Adrenal gland (tissue), 12 donors: ENCODE data around the gene ELF5. TPM values are rescaled to one million over a fixed set of nuclear protein-coding genes. Genes with fewer than 3 reads are reported as not detected.

Experiments
- DNase-seq, 7 donors: peaks; one replicate each; pipeline ENCODE4 v3.0.0-alpha.2; 2019 to 2020
- H3K27ac ChIP-seq, 5 donors: fragments of 200-600 bp; sonication (generic) in 4 of 5; 1 replicate in 3 of 5; 2 replicates in 2 of 5; pipeline versions ENCODE4 v1.5.1 to v1.8.0; 2016 to 2020; ENCODE audit warnings: mild to moderate bottlenecking in 1 of 5
- H3K27me3 ChIP-seq: fragments of 200-600 bp; 2 replicates; pipeline ENCODE4 v1.8.0; 2021
- H3K36me3 ChIP-seq, 2 donors: fragments of 200-600 bp; replicated peaks in 1 of 2; 1 replicate in 1 of 2; 2 replicates in 1 of 2; pipeline versions ENCODE4 v1.5.1 to v1.8.0; 2018 to 2022
- H3K4me1 ChIP-seq, 2 donors: fragments of 200-600 bp; replicated peaks in 1 of 2; 1 replicate in 1 of 2; 2 replicates in 1 of 2; pipeline versions ENCODE4 v1.5.1 to v1.8.0; 2018 to 2021
- H3K4me3 ChIP-seq, 4 donors: fragments of 200-600 bp; sonication (generic) in 3 of 4; one replicate each; pipeline ENCODE4 v1.5.1; 2016 to 2018
- H3K9me3 ChIP-seq, 3 donors: fragments of 200-600 bp; sonication (generic) in 1 of 3; replicated peaks in 1 of 3; 1 replicate in 2 of 3; 2 replicates in 1 of 3; pipeline versions ENCODE4 v1.5.1 to v1.8.0; 2016 to 2021
- POLR2A ChIP-seq, 2 donors: fragments of 450-650 bp; IDR thresholded peaks; one replicate each; pipeline ENCODE4 v1.6.1; 2017; ENCODE audit warnings: antibody characterized with exemption in 2 of 2, mild to moderate bottlenecking in 2 of 2, moderate library complexity in 1 of 2
- WGBS, 4 donors: extraction: QIAGEN DNeasy Blood & Tissue Kit in 2 of 4; methylation state at CpG; one replicate each; pipeline versions ENCODE4 v1.1.5 to v1.1.7; 2013 to 2017; 5-methylcytosine and 5-hydroxymethylcytosine counted together
- intact Hi-C, 2 donors: fragments of 100-400 bp; cut with DNase I; formaldehyde crosslinking; loops; one replicate each; pipeline versions ENCODE4 v1.14.1 to v1.15.0; 2022 to 2023
- polyA plus RNA-seq, 3 donors: library from polyadenylated mRNA; stranded (reverse); fragments of 200-250 nt in 2 of 3; fragments of 350-450 nt in 1 of 3; fragmentation: Illumina TruSeq in 1 of 3; extraction: RNeasy Lipid Tissue Mini Kit (QIAGEN cat#74804) in 1 of 3; gene quantifications; one replicate each; pipeline ENCODE4 v1.2.3, GENCODE V29; 2013 to 2014
- total RNA-seq, 9 donors: library from RNA; depleted of rRNA in 4 of 9; stranded (reverse); fragments of >200 nt in 4 of 9; fragments of 120-200 nt in 1 of 9; fragmentation: NEBNext Ultra II Directional in 1 of 9; extraction: Animal tissue kit (Norgen Biotek cat#: 25700) in 1 of 9; gene quantifications; one replicate each; pipeline versions ENCODE4 v1.1.0 to v1.2.4, GENCODE V29; 2013 to 2023
- TF ChIP-seq, protein P1 (sequence below), 6 experiments: fragments of 450-650 bp in 4 of 6; fragments of 200-600 bp in 2 of 6; sonication (generic) in 1 of 6; IDR thresholded peaks; 1 replicate in 5 of 6; 2 replicates in 1 of 6; pipeline versions ENCODE4 v1.5.1 to v1.8.0; 2016 to 2021; ENCODE audit warnings: antibody characterized with exemption in 6 of 6, mild to moderate bottlenecking in 2 of 6, moderate library complexity in 1 of 6
- donor health status: healthy with polysubstance abuse.
- donor health status: Bipolar disorder and iron deficiency.
- donor health status: DM: yes; HTN: yes; CAD: no.
- donor health status: DM: no; HTN: no; CAD: no.
- donor health status: DM: no; HTN: no; CAD: no.
- donor health status: DM: yes; HTN: yes; CAD: no.

ELF5 gene
- total and polyA plus RNA-seq, 12 donors = 0.03 TPM; not detected in 11

DNA sequence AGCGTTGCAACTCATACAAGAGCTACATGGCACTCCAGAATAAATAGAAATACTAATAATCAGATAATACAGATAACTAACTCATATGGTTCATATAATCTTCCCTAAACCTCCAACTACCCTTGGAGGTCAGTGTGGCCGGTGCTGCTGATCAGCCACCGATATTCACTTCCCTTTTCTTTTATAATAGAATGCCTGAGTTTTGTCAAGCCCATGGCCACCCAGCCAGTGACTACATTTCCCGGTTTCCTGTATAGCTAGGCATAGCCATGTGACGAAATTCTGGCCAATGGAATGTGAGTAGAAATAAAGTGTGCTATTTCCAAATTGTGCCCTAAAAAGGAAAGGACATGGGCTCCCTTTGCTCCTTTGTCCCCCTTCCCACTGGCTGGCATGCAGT is 80.8 kb downstream of the ELF5 start:
- peaks cover 0 to 1% of the 10 kb centered on the region in 2 donors for H3K4me1 ChIP-seq
- no peak overlapping the region for H3K27ac ChIP-seq
- 73 to 81% (median 76%) methylated on average over 5 of the region's 5 CpGs for WGBS, 4 donors
- no peaks in the 10 kb centered on the region for H3K36me3 ChIP-seq
- no peak for DNase-seq
- no peaks in the 10 kb centered on the region for H3K27me3 ChIP-seq
- no peaks in the 10 kb centered on the region for H3K9me3 ChIP-seq
- TF ChIP-seq POLR2A (IDR thresholded peaks at IDR 0.05) = no peak
- TF ChIP-seq, protein P1, sequence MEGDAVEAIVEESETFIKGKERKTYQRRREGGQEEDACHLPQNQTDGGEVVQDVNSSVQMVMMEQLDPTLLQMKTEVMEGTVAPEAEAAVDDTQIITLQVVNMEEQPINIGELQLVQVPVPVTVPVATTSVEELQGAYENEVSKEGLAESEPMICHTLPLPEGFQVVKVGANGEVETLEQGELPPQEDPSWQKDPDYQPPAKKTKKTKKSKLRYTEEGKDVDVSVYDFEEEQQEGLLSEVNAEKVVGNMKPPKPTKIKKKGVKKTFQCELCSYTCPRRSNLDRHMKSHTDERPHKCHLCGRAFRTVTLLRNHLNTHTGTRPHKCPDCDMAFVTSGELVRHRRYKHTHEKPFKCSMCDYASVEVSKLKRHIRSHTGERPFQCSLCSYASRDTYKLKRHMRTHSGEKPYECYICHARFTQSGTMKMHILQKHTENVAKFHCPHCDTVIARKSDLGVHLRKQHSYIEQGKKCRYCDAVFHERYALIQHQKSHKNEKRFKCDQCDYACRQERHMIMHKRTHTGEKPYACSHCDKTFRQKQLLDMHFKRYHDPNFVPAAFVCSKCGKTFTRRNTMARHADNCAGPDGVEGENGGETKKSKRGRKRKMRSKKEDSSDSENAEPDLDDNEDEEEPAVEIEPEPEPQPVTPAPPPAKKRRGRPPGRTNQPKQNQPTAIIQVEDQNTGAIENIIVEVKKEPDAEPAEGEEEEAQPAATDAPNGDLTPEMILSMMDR (IDR thresholded peaks at IDR 0.05) = no peak
- intact Hi-C loops = no loop called here
- H3K4me3 ChIP-seq = no peak overlapping the region

DNA sequence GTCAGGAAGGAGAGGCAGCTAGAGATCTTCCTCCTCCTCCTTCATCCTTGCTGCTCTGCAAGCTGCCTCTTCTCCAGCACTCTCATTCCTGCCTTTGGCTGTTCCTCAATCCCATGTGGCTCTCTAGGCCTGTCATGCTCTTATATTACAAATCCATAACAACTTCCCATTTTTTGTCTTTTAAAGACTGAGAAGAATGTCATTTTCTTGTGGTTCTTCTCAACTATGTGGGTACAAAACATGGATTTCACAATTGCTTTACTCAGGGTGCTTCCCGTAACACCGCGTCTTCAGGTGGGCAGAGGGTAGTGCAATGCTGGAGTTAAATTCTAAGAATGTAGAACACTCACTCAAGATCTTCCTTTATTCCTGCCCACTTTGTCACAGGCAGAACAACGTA is 81.6 kb downstream of the ELF5 start:
- no peak for DNase-seq
- Histone ChIP-seq H3K27me3 (no peaks in the 10 kb centered on the region), H3K4me1 (no peaks in the 10 kb centered on the region), H3K36me3 (no peaks in the 10 kb centered on the region), H3K27ac (peak overlapping the region in 1 of 5 donors; percentile 22), H3K9me3 (no peaks in the 10 kb centered on the region), H3K4me3 (no peak overlapping the region)
- intact Hi-C loops = no loop called here
- WGBS, 4 donors = 77 to 92% (median 84%) methylated on average over 4 of the region's 4 CpGs
- TF ChIP-seq, protein P1 (IDR thresholded peaks at IDR 0.05) = no peak
- TF ChIP-seq POLR2A (IDR thresholded peaks at IDR 0.05) = no peak

Other genes starting within 250 kb of the ELF5 start
- 10 to 100 TPM in 1 of 9 donors, 1 to 10 TPM in 8; 3.7 to 32.3 (median 6.5) TPM for gene ABTB2, start 155.8 kb downstream of the ELF5 start, total RNA-seq
- gene ABTB2, start 155.8 kb downstream of the ELF5 start, polyA plus RNA-seq = 1 to 10 TPM; 1.9 to 9.2 (median 2.8) TPM
- gene CAT, start 74.9 kb downstream of the ELF5 start, total RNA-seq = 100 to 1,000 TPM; 131 to 288 (median 223) TPM
- 100 to 1,000 TPM in 1 of 3 donors, 10 to 100 TPM in 2; 45.8 to 302 (median 55.2) TPM for gene CAT, start 74.9 kb downstream of the ELF5 start, polyA plus RNA-seq
- 1 to 10 TPM in 5 of 9 donors, under 1 TPM in 4; 0.11 to 6.8 (median 1.1) TPM for gene EHF, start 107.3 kb upstream of the ELF5 start, total RNA-seq
- gene EHF, start 107.3 kb upstream of the ELF5 start, polyA plus RNA-seq = under 1 TPM; 0.38 to 0.64 (median 0.40) TPM